HEK293 (cell line): ENCODE data around the gene FER1L5.

Source experiments
- CTCF ChIA-PET: fragments of 350-600 bp; formaldehyde crosslinking; extraction: SDS; loops from one replicate; lab custom pipeline; 2021; ENCODE audit warnings: antibody characterized with exemption; lab: Yijun Ruan, JAX
- POLR2A ChIA-PET: fragments of 300-600 bp; formaldehyde crosslinking; extraction: SDS; loops from one replicate; lab custom pipeline; 2020; ENCODE audit warnings: antibody characterized with exemption, inconsistent platforms; lab: Yijun Ruan, JAX
- H3K27ac ChIP-seq: fragments of 200-500 bp; sonication (Bioruptor generic); 2 replicates; pipeline ENCODE4 v1.5.1; 2014; ENCODE audit warnings: low read depth, low read length, control low read depth, inconsistent platforms; ENCODE audit errors: extremely low read depth
- H3K36me3 ChIP-seq, 2 experiments: fragments of 200-500 bp in 1 of 2; sonication (Bioruptor generic) in 1 of 2; 1 replicate in 1 of 2; 2 replicates in 1 of 2; pipeline ENCODE4 v1.5.1; 2014 to 2017; ENCODE audit warnings: inconsistent platforms in 2 of 2, low read length in 2 of 2; ENCODE audit not compliant: control insufficient read depth in 2 of 2, insufficient read depth in 1 of 2
- H3K4me1 ChIP-seq: fragments of 200-500 bp; sonication (Bioruptor generic); 2 replicates; pipeline ENCODE4 v1.5.1; 2014; ENCODE audit warnings: mild to moderate bottlenecking, low read length, inconsistent platforms; ENCODE audit not compliant: control insufficient read depth, insufficient read depth
- H3K4me3 ChIP-seq: 2 replicates; pipeline ENCODE4 v1.5.1; 2011; ENCODE audit warnings: low read depth, mild to moderate bottlenecking, control low read depth, low read length, moderate library complexity
- H3K9me3 ChIP-seq: fragments of 200-500 bp; sonication (Bioruptor generic); 2 replicates; pipeline ENCODE4 v1.5.1; 2014; ENCODE audit warnings: low read depth, low read length, inconsistent platforms; ENCODE audit not compliant: control insufficient read depth, insufficient read depth
- BCL6B ChIP-seq: fragments of 450-650 bp; formaldehyde crosslinking; IDR thresholded peaks from 2 replicates; pipeline ENCODE4 v1.5.1; 2017; ENCODE audit warnings: missing biosample characterization, missing genetic modification characterization
- GLI2 ChIP-seq: fragments of 450-650 bp; formaldehyde crosslinking; IDR thresholded peaks from 2 replicates; pipeline ENCODE4; 2017; ENCODE audit warnings: missing biosample characterization, missing genetic modification characterization, low read depth, borderline replicate concordance
- KLF9 ChIP-seq: fragments of 450-650 bp; formaldehyde crosslinking; IDR thresholded peaks from 2 replicates; pipeline ENCODE4 v1.5.1; 2016; ENCODE audit warnings: missing biosample characterization, missing genetic modification characterization, low read depth
- OVOL3 ChIP-seq: fragments of 450-650 bp; formaldehyde crosslinking; IDR thresholded peaks from 2 replicates; pipeline ENCODE4 v1.5.1; 2016; ENCODE audit warnings: missing biosample characterization, missing genetic modification characterization
- PATZ1 ChIP-seq: fragments of 450-650 bp; formaldehyde crosslinking; IDR thresholded peaks from 2 replicates; pipeline ENCODE4 v1.5.1; 2016; ENCODE audit warnings: missing biosample characterization, missing genetic modification characterization
- PRDM10 ChIP-seq: fragments of 450-650 bp; formaldehyde crosslinking; IDR thresholded peaks from 2 replicates; pipeline ENCODE4 v1.5.1; 2016; ENCODE audit warnings: missing biosample characterization, missing genetic modification characterization
- PRDM6 ChIP-seq: fragments of 450-650 bp; formaldehyde crosslinking; IDR thresholded peaks from 2 replicates; pipeline ENCODE4 v1.5.1; 2017; ENCODE audit warnings: missing biosample characterization, missing genetic modification characterization
- SCRT2 ChIP-seq: fragments of 450-650 bp; formaldehyde crosslinking; IDR thresholded peaks from 2 replicates; pipeline ENCODE4 v1.5.1; 2016; ENCODE audit warnings: missing biosample characterization, missing genetic modification characterization
- TSHZ1 ChIP-seq: fragments of 450-650 bp; formaldehyde crosslinking; IDR thresholded peaks from 2 replicates; pipeline ENCODE4 v1.5.1; 2016; ENCODE audit warnings: missing biosample characterization, missing genetic modification characterization, borderline replicate concordance
- YY2 ChIP-seq: fragments of 450-650 bp; formaldehyde crosslinking; IDR thresholded peaks from 2 replicates; pipeline ENCODE4 v1.5.1; 2016; ENCODE audit warnings: missing biosample characterization, missing genetic modification characterization
- ZBTB1 ChIP-seq: fragments of 450-650 bp; formaldehyde crosslinking; IDR thresholded peaks from 2 replicates; pipeline ENCODE4 v1.5.1; 2016; ENCODE audit warnings: missing biosample characterization, missing genetic modification characterization
- ZNF138 ChIP-seq: fragments of 450-650 bp; formaldehyde crosslinking; IDR thresholded peaks from 2 replicates; pipeline ENCODE4 v1.5.1; 2016; ENCODE audit warnings: missing biosample characterization, missing genetic modification characterization, borderline replicate concordance
- ZNF433 ChIP-seq: fragments of 450-650 bp; formaldehyde crosslinking; IDR thresholded peaks from 2 replicates; pipeline ENCODE4 v1.5.1; 2016; ENCODE audit warnings: missing biosample characterization, missing genetic modification characterization, low read depth
- ZNF48 ChIP-seq: fragments of 450-650 bp; formaldehyde crosslinking; IDR thresholded peaks from 2 replicates; pipeline ENCODE4 v1.5.1; 2016; ENCODE audit warnings: missing biosample characterization, missing genetic modification characterization
- ZNF513 ChIP-seq: fragments of 450-650 bp; IDR thresholded peaks from 2 replicates; pipeline ENCODE4 v1.5.1; 2018; ENCODE audit warnings: missing biosample characterization, missing genetic modification characterization
- ZNF561 ChIP-seq: fragments of 450-650 bp; IDR thresholded peaks from 2 replicates; pipeline ENCODE4 v1.5.1; 2018; ENCODE audit warnings: missing biosample characterization, missing genetic modification characterization, borderline replicate concordance
- ZNF704 ChIP-seq: fragments of 450-650 bp; formaldehyde crosslinking; IDR thresholded peaks from 2 replicates; pipeline ENCODE4 v1.5.1; 2016; ENCODE audit warnings: missing biosample characterization, missing genetic modification characterization
- ZSCAN4 ChIP-seq: fragments of 450-650 bp; formaldehyde crosslinking; IDR thresholded peaks from 2 replicates; pipeline ENCODE4 v1.5.1; 2017; ENCODE audit warnings: missing biosample characterization, missing genetic modification characterization

The FER1L5 gene

GRCh38 chr2:96747061-96747617 is 104.6 kb downstream of the FER1L5 start:
- Histone ChIP-seq H3K36me3 (no peaks in the 10 kb centered on the region), H3K27ac (no peak overlapping the region), H3K4me1 (no peaks in the 10 kb centered on the region), H3K4me3 (no peak overlapping the region), H3K9me3 (no peaks in the 10 kb centered on the region)
- TF ChIP-seq BCL6B (no peak), ZNF561 (tag by site-specific recombination) (no peak), KLF9 (tag by site-specific recombination) (no peak), ZBTB1 (tag by site-specific recombination) (no peak), YY2 (no peak), ZSCAN4 (tag by site-specific recombination) (no peak), ZNF138 (no peak), PRDM10 (tag by site-specific recombination) (0 out of 2 replicates have a peak, but pooled peaks have one; percentile 14), PATZ1 (tag by site-specific recombination) (no peak), SCRT2 (no peak), TSHZ1 (tag by site-specific recombination) (no peak), ZNF704 (no peak), PRDM6 (tag by site-specific recombination) (peak; percentile 46), ZNF48 (no peak), ZNF513 (tag by site-specific recombination) (no peak), GLI2 (tag by site-specific recombination) (no peak), OVOL3 (tag by site-specific recombination) (no peak), ZNF433 (tag by site-specific recombination) (no peak)
- ChIA-PET CTCF (interaction anchor here (0.7 to 1.0 kb wide), 3 partner anchors 14 to 78 kb away, joined by 3 to 4 read pairs (median 4); partner anchors contain the start of gene CNNM4), POLR2A (interaction anchor here (0.6 kb wide), 1 partner anchor 13 kb away, joined by 3 read pairs; the partner anchor contains the start of gene CNNM4)
